ENCODE results near the gene WDR1.

WDR1 gene

DNA sequence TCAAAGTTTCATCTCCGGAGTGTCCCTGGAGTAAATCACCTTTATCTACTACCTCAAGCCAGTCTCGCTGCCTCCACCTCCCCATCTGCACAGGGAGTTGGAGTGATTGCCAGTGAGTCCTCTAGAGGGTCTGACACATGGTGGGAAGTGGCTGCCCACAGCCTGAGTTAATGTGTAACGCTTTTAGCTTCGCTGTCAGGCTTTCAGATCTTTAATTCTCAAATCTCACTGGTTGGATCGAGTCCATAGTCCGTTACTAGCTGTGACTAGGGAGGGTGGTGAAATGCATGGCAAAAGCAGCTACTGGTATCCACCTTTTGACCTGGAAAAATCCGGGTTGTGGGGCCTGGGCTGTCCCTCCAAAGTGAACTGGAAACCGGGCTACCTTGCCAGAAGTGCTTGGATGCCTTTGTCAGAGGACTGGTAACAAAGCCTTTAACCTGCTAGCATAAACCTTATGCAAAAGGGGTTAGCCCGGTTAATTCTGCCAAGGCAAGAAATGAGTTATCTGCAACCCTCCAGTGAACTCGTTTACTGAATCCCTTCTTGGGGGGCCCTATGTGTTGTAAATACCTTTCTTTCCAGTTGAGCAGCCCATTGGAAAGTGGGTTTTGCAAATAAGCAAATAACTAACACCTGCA, 5.1 kb upstream of the WDR1 start:
- Histone ChIP-seq H3K27me3 (ENCODE audit: control insufficient read depth in 2 of 2, insufficient read depth in 2 of 2, low read length in 2 of 2) (no peaks in the 10 kb centered on the region), H3K9me3 (ENCODE audit: control insufficient read depth in 2 of 2, low read length in 2 of 2) (no peaks in the 10 kb centered on the region), H3K36me3 (ENCODE audit: control insufficient read depth in 2 of 2, insufficient read depth in 2 of 2, low read length in 2 of 2) (no peaks in the 10 kb centered on the region), H3K4me3 (ENCODE audit: low read length in 2 of 2) (no peak overlapping the region), H3K9ac (ENCODE audit: low read depth in 1 of 2, low read length in 2 of 2) (no peak overlapping the region), H3K4me1 (ENCODE audit: control insufficient read depth in 2 of 2, insufficient read depth in 2 of 2, low read length in 2 of 2) (peaks cover 27 to 32% of the 10 kb centered on the region in 2 donors), H3K27ac (ENCODE audit: low read depth in 2 of 2, low read length in 2 of 2) (no peak overlapping the region)

DNA sequence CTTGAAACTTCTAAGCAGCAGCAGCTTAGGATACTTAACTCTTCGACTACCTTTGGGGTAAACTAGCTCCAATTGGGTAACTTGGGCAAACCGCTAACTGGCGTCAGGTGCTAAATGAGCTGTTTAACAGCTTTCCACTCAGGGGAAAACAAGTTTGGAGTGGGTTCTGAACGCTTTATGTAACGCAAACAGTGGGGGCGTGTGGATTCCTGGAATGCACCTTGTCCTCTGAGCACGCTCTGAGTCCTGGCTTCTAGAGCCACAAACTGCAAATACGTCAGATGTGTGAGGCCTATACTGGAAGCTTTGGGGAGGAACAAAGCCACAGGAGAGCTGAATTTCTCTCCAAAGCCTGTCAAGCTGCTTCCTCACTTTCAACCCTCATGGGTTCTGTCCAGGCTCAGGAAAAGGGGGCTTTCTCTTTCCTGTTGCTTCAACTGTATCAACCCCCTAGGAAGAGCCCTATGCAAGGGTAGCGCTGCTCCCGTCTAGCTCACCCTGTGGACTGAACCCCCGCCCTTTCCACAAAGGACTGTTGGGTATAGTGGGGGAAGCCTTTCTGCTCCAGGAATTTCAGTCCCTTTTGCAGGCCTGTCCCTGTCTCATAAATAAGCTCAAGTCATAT, 4.5 kb upstream of the WDR1 start:
- Histone ChIP-seq H3K9me3 (ENCODE audit: control insufficient read depth in 2 of 2, low read length in 2 of 2) (no peaks in the 10 kb centered on the region), H3K4me3 (ENCODE audit: low read length in 2 of 2) (no peak overlapping the region), H3K27ac (ENCODE audit: low read depth in 2 of 2, low read length in 2 of 2) (no peak overlapping the region), H3K4me1 (ENCODE audit: control insufficient read depth in 2 of 2, insufficient read depth in 2 of 2, low read length in 2 of 2) (peaks cover 27 to 32% of the 10 kb centered on the region in 2 donors), H3K9ac (ENCODE audit: low read depth in 1 of 2, low read length in 2 of 2) (no peak overlapping the region), H3K36me3 (ENCODE audit: control insufficient read depth in 2 of 2, insufficient read depth in 2 of 2, low read length in 2 of 2) (no peaks in the 10 kb centered on the region), H3K27me3 (ENCODE audit: control insufficient read depth in 2 of 2, insufficient read depth in 2 of 2, low read length in 2 of 2) (no peaks in the 10 kb centered on the region)

DNA sequence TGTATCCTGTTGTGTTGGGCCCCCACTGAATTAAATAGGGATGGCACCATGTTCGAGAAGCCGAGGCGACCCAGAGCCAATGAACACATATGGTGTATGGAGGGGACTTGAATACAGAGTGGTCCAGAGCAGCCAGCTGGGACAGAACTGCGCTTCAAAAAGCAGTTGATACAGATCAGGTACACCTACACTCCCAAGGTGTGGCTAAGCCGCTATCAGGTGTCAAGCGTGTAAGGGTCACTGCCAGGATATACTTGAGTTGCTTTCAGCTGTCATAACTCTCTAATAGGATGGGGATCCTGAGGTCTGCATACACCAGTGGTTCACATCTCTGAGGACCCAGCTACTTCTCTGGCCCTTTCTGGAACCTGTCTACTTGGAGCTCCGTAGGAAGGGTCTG, 3.2 kb upstream of the WDR1 start:
- Histone ChIP-seq H3K36me3 (ENCODE audit: control insufficient read depth in 2 of 2, insufficient read depth in 2 of 2, low read length in 2 of 2) (peaks cover 4 to 6% of the 10 kb centered on the region in 2 donors), H3K4me3 (ENCODE audit: low read length in 2 of 2) (no peak overlapping the region), H3K9ac (ENCODE audit: low read depth in 1 of 2, low read length in 2 of 2) (no peak overlapping the region), H3K4me1 (ENCODE audit: control insufficient read depth in 2 of 2, insufficient read depth in 2 of 2, low read length in 2 of 2) (peaks cover 36 to 45% of the 10 kb centered on the region in 2 donors), H3K27ac (ENCODE audit: low read depth in 2 of 2, low read length in 2 of 2) (no peak overlapping the region), H3K27me3 (ENCODE audit: control insufficient read depth in 2 of 2, insufficient read depth in 2 of 2, low read length in 2 of 2) (no peaks in the 10 kb centered on the region), H3K9me3 (ENCODE audit: control insufficient read depth in 2 of 2, low read length in 2 of 2) (no peaks in the 10 kb centered on the region)

GRCh38 chr4:10119278-10119677, 2.7 kb upstream of the WDR1 start:
- peaks cover 39 to 50% of the 10 kb centered on the region in 2 donors for H3K4me1 ChIP-seq (ENCODE audit: control insufficient read depth in 2 of 2, insufficient read depth in 2 of 2, low read length in 2 of 2)
- no peak overlapping the region for H3K4me3 ChIP-seq (ENCODE audit: low read length in 2 of 2)
- H3K9me3 ChIP-seq (ENCODE audit: control insufficient read depth in 2 of 2, low read length in 2 of 2) = no peaks in the 10 kb centered on the region
- no peak overlapping the region for H3K9ac ChIP-seq (ENCODE audit: low read depth in 1 of 2, low read length in 2 of 2)
- H3K27me3 ChIP-seq (ENCODE audit: control insufficient read depth in 2 of 2, insufficient read depth in 2 of 2, low read length in 2 of 2) = no peaks in the 10 kb centered on the region
- H3K27ac ChIP-seq (ENCODE audit: low read depth in 2 of 2, low read length in 2 of 2) = no peak overlapping the region
- peaks cover 9 to 11% of the 10 kb centered on the region in 2 donors for H3K36me3 ChIP-seq (ENCODE audit: control insufficient read depth in 2 of 2, insufficient read depth in 2 of 2, low read length in 2 of 2)

DNA sequence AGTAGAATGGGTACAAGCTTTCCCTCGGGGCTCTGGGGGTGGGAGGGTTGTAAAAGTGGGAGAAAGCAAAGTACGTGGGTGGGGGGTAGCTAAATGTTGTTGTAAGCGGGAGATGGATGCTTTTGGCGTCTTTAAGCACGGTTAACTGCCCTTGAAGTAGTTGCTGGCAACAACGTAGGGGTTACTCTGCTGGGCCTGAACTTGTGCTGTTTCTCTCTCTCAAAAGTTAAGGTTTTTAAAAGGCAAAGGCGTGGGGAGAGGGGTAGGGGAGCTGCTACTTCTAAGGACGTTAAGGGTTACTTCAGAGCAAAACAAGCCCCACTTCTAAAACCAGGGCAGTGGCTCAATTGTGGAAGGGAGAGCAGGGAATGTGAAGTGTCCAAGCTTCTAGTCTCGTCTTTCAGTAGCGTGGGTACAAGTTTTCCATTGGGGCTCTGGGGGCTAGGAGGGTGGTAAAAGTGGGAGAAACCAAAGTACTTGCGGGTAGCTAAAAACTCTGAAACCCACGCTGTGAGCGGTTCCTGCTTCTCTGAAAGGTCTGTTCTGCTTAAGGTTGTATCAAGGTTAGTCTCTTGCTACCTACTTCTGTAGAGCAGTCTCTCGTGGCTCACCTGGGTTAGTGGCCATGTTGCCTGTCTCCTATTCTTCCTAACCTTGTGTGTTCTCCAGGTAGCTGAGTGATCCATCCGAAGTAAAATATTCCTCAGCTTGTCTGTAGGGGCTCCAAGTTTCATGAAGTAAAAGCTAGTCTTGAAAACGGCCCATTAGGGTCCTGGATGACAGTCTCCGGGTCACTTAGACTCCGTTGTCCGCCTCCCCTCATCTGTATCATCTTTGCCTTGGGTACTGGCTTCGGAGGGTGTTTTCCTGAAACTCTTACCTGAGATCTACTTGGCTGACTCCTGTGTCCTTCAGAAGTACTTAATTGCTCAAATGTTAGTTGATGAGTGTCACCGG, 1.7 kb upstream of the WDR1 start:
- peak overlapping the region; percentile 19 to 93 for H3K9ac ChIP-seq (ENCODE audit: low read depth in 1 of 2, low read length in 2 of 2)
- peaks cover 19 to 20% of the 10 kb centered on the region in 2 donors for H3K36me3 ChIP-seq (ENCODE audit: control insufficient read depth in 2 of 2, insufficient read depth in 2 of 2, low read length in 2 of 2)
- H3K27me3 ChIP-seq (ENCODE audit: control insufficient read depth in 2 of 2, insufficient read depth in 2 of 2, low read length in 2 of 2) = no peaks in the 10 kb centered on the region
- H3K27ac ChIP-seq (ENCODE audit: low read depth in 2 of 2, low read length in 2 of 2) = peak overlapping the region; percentile 97 to 98
- H3K4me1 ChIP-seq (ENCODE audit: control insufficient read depth in 2 of 2, insufficient read depth in 2 of 2, low read length in 2 of 2) = peaks cover 35 to 47% of the 10 kb centered on the region in 2 donors
- no peaks in the 10 kb centered on the region for H3K9me3 ChIP-seq (ENCODE audit: control insufficient read depth in 2 of 2, low read length in 2 of 2)
- H3K4me3 ChIP-seq (ENCODE audit: low read length in 2 of 2) = peak overlapping the region in 1 of 2 donors; percentile 85

DNA sequence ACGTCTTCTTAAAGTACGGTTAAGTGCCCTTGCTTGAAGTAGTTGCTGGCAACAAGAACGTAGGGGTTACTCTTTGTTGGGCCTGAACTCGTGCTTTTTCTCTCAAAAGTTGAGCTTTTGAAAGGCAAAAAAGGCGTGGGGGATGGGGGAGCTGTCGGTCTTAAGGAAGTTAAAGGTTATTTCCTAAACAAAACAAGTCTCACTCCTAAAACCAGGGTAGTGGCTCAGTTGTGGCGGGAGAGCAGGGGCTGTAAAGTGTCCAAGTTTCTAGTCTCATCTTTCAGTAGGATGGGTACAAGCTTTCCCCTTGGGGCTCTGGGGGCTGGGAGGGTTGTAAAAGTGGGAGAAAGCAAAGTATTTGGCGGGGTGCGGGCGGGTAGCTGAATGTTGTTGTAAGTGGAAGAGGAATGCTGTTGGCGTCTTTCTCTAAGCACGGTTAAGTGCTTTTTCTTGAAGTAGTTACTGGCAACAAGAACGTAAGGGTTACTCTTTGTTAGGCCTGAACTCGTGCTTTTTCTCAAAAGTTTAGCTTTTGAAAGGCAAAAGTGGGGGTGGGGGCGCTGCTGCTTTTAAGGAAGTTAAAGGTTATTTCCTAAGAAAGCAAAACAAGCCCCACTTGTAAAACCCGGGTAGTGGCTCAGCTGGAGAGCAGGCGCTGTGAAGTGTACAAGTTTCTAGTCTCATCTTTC, 904 bp upstream of the WDR1 start:
- peaks cover 35 to 49% of the 10 kb centered on the region in 2 donors for H3K4me1 ChIP-seq (ENCODE audit: control insufficient read depth in 2 of 2, insufficient read depth in 2 of 2, low read length in 2 of 2)

GRCh38 chr4:10115797-10116568, 616 bp downstream of the WDR1 start:
- Histone ChIP-seq H3K9me3 (ENCODE audit: control insufficient read depth in 2 of 2, low read length in 2 of 2) (no peaks in the 10 kb centered on the region), H3K36me3 (ENCODE audit: control insufficient read depth in 2 of 2, insufficient read depth in 2 of 2, low read length in 2 of 2) (peaks cover 39 to 42% of the 10 kb centered on the region in 2 donors), H3K27me3 (ENCODE audit: control insufficient read depth in 2 of 2, insufficient read depth in 2 of 2, low read length in 2 of 2) (no peaks in the 10 kb centered on the region), H3K4me1 (ENCODE audit: control insufficient read depth in 2 of 2, insufficient read depth in 2 of 2, low read length in 2 of 2) (peaks cover 40 to 51% of the 10 kb centered on the region in 2 donors), H3K9ac (ENCODE audit: low read depth in 1 of 2, low read length in 2 of 2) (peak overlapping the region; percentile 89), H3K4me3 (ENCODE audit: low read length in 2 of 2) (peak overlapping the region; percentile 82 to 90), H3K27ac (ENCODE audit: low read depth in 2 of 2, low read length in 2 of 2) (peak overlapping the region; percentile 96 to 98)

More for the DNA sequence above, 904 bp upstream of the WDR1 start:
- Histone ChIP-seq H3K4me3 (ENCODE audit: low read length in 2 of 2) (peak overlapping the region; percentile 84 to 85), H3K27me3 (ENCODE audit: control insufficient read depth in 2 of 2, insufficient read depth in 2 of 2, low read length in 2 of 2) (no peaks in the 10 kb centered on the region), H3K27ac (ENCODE audit: low read depth in 2 of 2, low read length in 2 of 2) (peak overlapping the region; percentile 97 to 98), H3K36me3 (ENCODE audit: control insufficient read depth in 2 of 2, insufficient read depth in 2 of 2, low read length in 2 of 2) (peaks cover 27 to 28% of the 10 kb centered on the region in 2 donors), H3K9me3 (ENCODE audit: control insufficient read depth in 2 of 2, low read length in 2 of 2) (no peaks in the 10 kb centered on the region), H3K9ac (ENCODE audit: low read depth in 1 of 2, low read length in 2 of 2) (peak overlapping the region; percentile 93 to 94)

DNA sequence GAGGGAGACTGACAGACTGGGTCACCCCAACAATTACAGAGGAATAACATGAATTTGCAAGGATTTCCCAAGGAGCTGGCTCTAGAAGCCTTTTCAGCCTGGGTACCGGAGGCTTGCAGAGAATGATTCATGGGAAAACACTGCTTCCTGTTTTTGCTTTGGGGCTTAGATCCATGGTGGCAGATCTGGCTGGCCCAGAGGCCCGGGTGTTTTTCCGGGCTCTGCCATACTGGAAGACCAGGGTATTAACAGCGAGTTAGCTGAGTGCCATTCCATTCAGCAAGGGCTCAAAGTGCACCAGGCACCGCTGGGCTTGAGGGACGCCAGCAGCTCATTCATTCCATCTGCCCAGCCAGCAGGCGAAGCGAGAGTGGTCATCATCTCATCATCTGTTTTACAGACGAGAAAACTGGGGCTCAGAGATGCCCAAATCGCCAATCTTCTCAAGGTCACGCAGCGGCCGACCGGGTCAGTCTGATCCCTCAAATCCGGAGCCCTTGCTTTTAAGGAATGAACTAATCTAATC, 1.3 kb downstream of the WDR1 start:
- H3K27ac ChIP-seq (ENCODE audit: low read depth in 2 of 2, low read length in 2 of 2) = peak overlapping the region; percentile 96 to 98
- peaks cover 46 to 49% of the 10 kb centered on the region in 2 donors for H3K36me3 ChIP-seq (ENCODE audit: control insufficient read depth in 2 of 2, insufficient read depth in 2 of 2, low read length in 2 of 2)
- no peaks in the 10 kb centered on the region for H3K9me3 ChIP-seq (ENCODE audit: control insufficient read depth in 2 of 2, low read length in 2 of 2)
- H3K4me1 ChIP-seq (ENCODE audit: control insufficient read depth in 2 of 2, insufficient read depth in 2 of 2, low read length in 2 of 2) = peaks cover 41 to 56% of the 10 kb centered on the region in 2 donors
- H3K4me3 ChIP-seq (ENCODE audit: low read length in 2 of 2) = peak overlapping the region; percentile 82 to 90
- peak overlapping the region; percentile 89 for H3K9ac ChIP-seq (ENCODE audit: low read depth in 1 of 2, low read length in 2 of 2)
- no peaks in the 10 kb centered on the region for H3K27me3 ChIP-seq (ENCODE audit: control insufficient read depth in 2 of 2, insufficient read depth in 2 of 2, low read length in 2 of 2)

- no peaks in the 10 kb centered on the region for H3K27me3 ChIP-seq (ENCODE audit: control insufficient read depth in 2 of 2, insufficient read depth in 2 of 2, low read length in 2 of 2)
- peaks cover 41 to 63% of the 10 kb centered on the region in 2 donors for H3K4me1 ChIP-seq (ENCODE audit: control insufficient read depth in 2 of 2, insufficient read depth in 2 of 2, low read length in 2 of 2)
- peak overlapping the region in 1 of 2 donors; percentile 98 for H3K27ac ChIP-seq (ENCODE audit: low read depth in 2 of 2, low read length in 2 of 2)
- H3K9me3 ChIP-seq (ENCODE audit: control insufficient read depth in 2 of 2, low read length in 2 of 2) = no peaks in the 10 kb centered on the region
- H3K9ac ChIP-seq (ENCODE audit: low read depth in 1 of 2, low read length in 2 of 2) = peak overlapping the region in 1 of 2 donors; percentile 89
- H3K4me3 ChIP-seq (ENCODE audit: low read length in 2 of 2) = peak overlapping the region in 1 of 2 donors; percentile 90
- peaks cover 49 to 52% of the 10 kb centered on the region in 2 donors for H3K36me3 ChIP-seq (ENCODE audit: control insufficient read depth in 2 of 2, insufficient read depth in 2 of 2, low read length in 2 of 2)
Measured at GRCh38 chr4:10114607-10115006, 2.0 kb downstream of the WDR1 start.

Data from mucosa of rectum (tissue), 2 donors.